ENCODE measurements around the gene SMARCA2. TPM values are rescaled to one million over a fixed set of nuclear protein-coding genes. Genes with fewer than 3 reads are reported as not detected.

SMARCA2 gene
- total RNA-seq, 1 donor from 2014 or later: 198 TPM

GRCh38 chr9:2029666-2030170 lies 14.6 kb downstream of the SMARCA2 start:
- intact Hi-C loops (cut with DNase I): no loop called here
- DNase-seq (ENCODE audit: low spot score) (no peak), ATAC-seq (no peak)

GRCh38 chr9:2032234-2032633 lies 17.1 kb downstream of the SMARCA2 start:
- DNase-seq (ENCODE audit: low spot score): no peak
- intact Hi-C loops (cut with DNase I): no loop called here
- ATAC-seq: no peak

- ATAC-seq: no peak
- no peak for DNase-seq (ENCODE audit: low spot score)
- intact Hi-C loops (cut with DNase I): no loop called here
These were observed 21.7 kb downstream of the SMARCA2 start for GRCh38 chr9:2036844-2037243.

- DNase-seq (ENCODE audit: low spot score): no peak
- ATAC-seq: no peak
- intact Hi-C loops (cut with DNase I): no loop called here
These were observed 24.4 kb downstream of the SMARCA2 start for GRCh38 chr9:2039294-2040180.

- intact Hi-C loops (cut with DNase I): no loop called here
- DNase-seq (ENCODE audit: low spot score) (no peak), ATAC-seq (no peak)
These were observed 25.7 kb downstream of the SMARCA2 start for GRCh38 chr9:2040828-2041227.

GRCh38 chr9:2041736-2042135 lies 26.6 kb downstream of the SMARCA2 start:
- intact Hi-C loops (cut with DNase I): no loop called here
- no peak for ATAC-seq
- DNase-seq (ENCODE audit: low spot score): no peak

- intact Hi-C loops (cut with DNase I): no loop called here
- DNase-seq (ENCODE audit: low spot score) (no peak), ATAC-seq (no peak)
These were observed 28.1 kb downstream of the SMARCA2 start for GRCh38 chr9:2043243-2043642.

- DNase-seq (ENCODE audit: low spot score) (no peak), ATAC-seq (no peak)
- intact Hi-C loops (cut with DNase I): no loop called here
These were observed 28.8 kb downstream of the SMARCA2 start for GRCh38 chr9:2043881-2044462.

GRCh38 chr9:2047144-2047671 lies 32.1 kb downstream of the SMARCA2 start:
- intact Hi-C loops (cut with DNase I): no loop called here
- no peak for DNase-seq (ENCODE audit: low spot score)
- ATAC-seq: no peak

GRCh38 chr9:2047916-2048315 lies 32.8 kb downstream of the SMARCA2 start:
- intact Hi-C loops (cut with DNase I): no loop called here

GRCh38 chr9:2050236-2050635 lies 35.1 kb downstream of the SMARCA2 start:
- ATAC-seq (no peak), DNase-seq (ENCODE audit: low spot score) (no peak)
- intact Hi-C loops (cut with DNase I): no loop called here

More at GRCh38 chr9:2047916-2048315, 32.8 kb downstream of the SMARCA2 start:
- ATAC-seq (no peak), DNase-seq (ENCODE audit: low spot score) (no peak)

GRCh38 chr9:2053883-2054845 lies 39.0 kb downstream of the SMARCA2 start:
- intact Hi-C loops (cut with DNase I): no loop called here
- ATAC-seq: peak; percentile 63
- DNase-seq (ENCODE audit: low spot score): no peak

- ATAC-seq (no peak), DNase-seq (ENCODE audit: low spot score) (no peak)
- intact Hi-C loops (cut with DNase I): no loop called here
These were observed 40.1 kb downstream of the SMARCA2 start for GRCh38 chr9:2055203-2055658.

GRCh38 chr9:2059274-2059929 lies 44.3 kb downstream of the SMARCA2 start:
- ATAC-seq: no peak
- no peak for DNase-seq (ENCODE audit: low spot score)
- intact Hi-C loops (cut with DNase I): no loop called here

- ATAC-seq: peak; percentile 44
- intact Hi-C loops (cut with DNase I): no loop called here
- DNase-seq (ENCODE audit: low spot score): no peak
These were observed 45.3 kb downstream of the SMARCA2 start for GRCh38 chr9:2060424-2060823.

- DNase-seq (ENCODE audit: low spot score) (no peak), ATAC-seq (no peak)
- intact Hi-C loops (cut with DNase I): no loop called here
These were observed 50.6 kb downstream of the SMARCA2 start for GRCh38 chr9:2065704-2066103.

- intact Hi-C loops (cut with DNase I): no loop called here
- no peak for DNase-seq (ENCODE audit: low spot score)
- ATAC-seq: peak; percentile 28
These were observed 51.4 kb downstream of the SMARCA2 start for GRCh38 chr9:2066312-2067273.

Data from sciatic nerve (tissue), 2 donors.